H9 (cell line): ENCODE measurements around the gene SNAI3. TPM values are rescaled to one million over a fixed set of nuclear protein-coding genes. Genes with fewer than 3 reads are reported as not detected.

Source experiments
- DNase-seq: peaks from one replicate; pipeline ENCODE4 v3.0.0-alpha.2; 2017
- H2AFZ ChIP-seq: one replicate; pipeline ENCODE4 v1.6.1; 2013; ENCODE audit warnings: mild to moderate bottlenecking, low read length, control low read depth, moderate library complexity
- H2AK5ac ChIP-seq: 2 replicates; pipeline ENCODE4 v1.6.1; 2013; ENCODE audit warnings: low read length, control low read depth, mixed read lengths; ENCODE audit not compliant: insufficient read length
- H2BK120ac ChIP-seq: one replicate; pipeline ENCODE4 v1.6.1; 2013; ENCODE audit warnings: low read depth, mild to moderate bottlenecking, low read length, control low read depth, inconsistent platforms; ENCODE audit not compliant: poor library complexity, severe bottlenecking
- H2BK12ac ChIP-seq: 2 replicates; pipeline ENCODE4 v1.6.1; 2013; ENCODE audit warnings: low read length, control low read depth, mixed read lengths, low read depth; ENCODE audit not compliant: insufficient read length
- H2BK15ac ChIP-seq: 2 replicates; pipeline ENCODE4 v1.6.1; 2013; ENCODE audit warnings: low read depth, low read length, control low read depth
- H2BK20ac ChIP-seq: one replicate; pipeline ENCODE4 v1.6.1; 2013; ENCODE audit warnings: low read depth, mild to moderate bottlenecking, low read length, control low read depth, inconsistent platforms; ENCODE audit not compliant: poor library complexity, severe bottlenecking
- H2BK5ac ChIP-seq: 2 replicates; pipeline ENCODE4 v1.6.1; 2013; ENCODE audit warnings: low read length, control low read depth, mixed read lengths; ENCODE audit not compliant: insufficient read length
- H3K14ac ChIP-seq: 2 replicates; pipeline ENCODE4 v1.6.1; 2013; ENCODE audit warnings: low read length, control low read depth; ENCODE audit not compliant: insufficient read depth
- H3K18ac ChIP-seq: 2 replicates; pipeline ENCODE4 v1.6.1; 2013; ENCODE audit warnings: low read depth, mild to moderate bottlenecking, mixed read lengths, low read length, control low read depth; ENCODE audit not compliant: insufficient read length
- H3K23ac ChIP-seq: 2 replicates; pipeline ENCODE4 v1.6.1; 2013; ENCODE audit warnings: low read length, control low read depth, mixed read lengths, low read depth; ENCODE audit not compliant: insufficient read length
- H3K23me2 ChIP-seq: 2 replicates; pipeline ENCODE4 v1.6.1; 2013; ENCODE audit warnings: low read depth, mild to moderate bottlenecking, mixed read lengths, low read length, control low read depth; ENCODE audit not compliant: insufficient read length, poor library complexity, severe bottlenecking
- H3K27ac ChIP-seq: 2 replicates; pipeline ENCODE4 v1.5.1; 2013; ENCODE audit warnings: low read length, control low read depth, mixed read lengths, low read depth; ENCODE audit not compliant: insufficient read length
- H3K27me3 ChIP-seq: 2 replicates; pipeline ENCODE4 v1.6.1; 2013; ENCODE audit warnings: low read length, control low read depth, inconsistent platforms; ENCODE audit not compliant: insufficient read depth
- H3K4ac ChIP-seq: 2 replicates; pipeline ENCODE4 v1.6.1; 2013; ENCODE audit warnings: low read depth, mild to moderate bottlenecking, control low read depth, inconsistent platforms, low read length, moderate library complexity
- H3K4me1 ChIP-seq: 2 replicates; pipeline ENCODE4 v1.6.1; 2013; ENCODE audit warnings: low read length, control low read depth, inconsistent platforms; ENCODE audit not compliant: insufficient read depth
- H3K4me2 ChIP-seq: 2 replicates; pipeline ENCODE4 v1.6.1; 2013; ENCODE audit warnings: low read length, control low read depth, mixed read lengths; ENCODE audit not compliant: insufficient read length, insufficient read depth
- H3K56ac ChIP-seq: 2 replicates; pipeline ENCODE4 v1.6.1; 2013; ENCODE audit warnings: low read depth, mild to moderate bottlenecking, mixed read lengths, low read length, control low read depth; ENCODE audit not compliant: insufficient read length
- H3K79me1 ChIP-seq: 2 replicates; pipeline ENCODE4 v1.6.1; 2013; ENCODE audit warnings: low read depth, mild to moderate bottlenecking, moderate library complexity, low read length, control low read depth, inconsistent platforms; ENCODE audit not compliant: insufficient read depth, poor library complexity, severe bottlenecking
- H3K79me2 ChIP-seq: 2 replicates; pipeline ENCODE4 v1.6.1; 2013; ENCODE audit warnings: low read length, control low read depth, inconsistent platforms; ENCODE audit not compliant: insufficient read depth
- H3K9ac ChIP-seq: 2 replicates; pipeline ENCODE4 v1.6.1; 2013; ENCODE audit warnings: low read length, control low read depth, mixed read lengths; ENCODE audit not compliant: insufficient read length; ENCODE audit errors: extremely low read depth
- H3K9me3 ChIP-seq: one replicate; pipeline ENCODE4 v1.6.1; 2013; ENCODE audit warnings: low read depth, low read length, inconsistent platforms; ENCODE audit not compliant: control insufficient read depth
- H3T11ph ChIP-seq: one replicate; pipeline ENCODE4 v1.6.1; 2013; ENCODE audit warnings: mild to moderate bottlenecking, low read length, control low read depth, inconsistent platforms
- H4K20me1 ChIP-seq: one replicate; pipeline ENCODE4 v1.6.1; 2013; ENCODE audit not compliant: control insufficient read depth, insufficient read length, insufficient read depth
- H4K5ac ChIP-seq: 2 replicates; pipeline ENCODE4 v1.6.1; 2013; ENCODE audit warnings: low read depth, mild to moderate bottlenecking, mixed read lengths, low read length, control low read depth; ENCODE audit not compliant: insufficient read length
- H4K8ac ChIP-seq: replicated peaks from 2 replicates; pipeline ENCODE4 v1.6.1; 2013; ENCODE audit warnings: low read length, control low read depth, mixed read lengths, low read depth; ENCODE audit not compliant: insufficient read length
- H4K91ac ChIP-seq: 2 replicates; pipeline ENCODE4 v1.6.1; 2013; ENCODE audit warnings: low read depth, mild to moderate bottlenecking, moderate library complexity, mixed read lengths, low read length, control low read depth; ENCODE audit not compliant: insufficient read length
- H3K27ac Mint-ChIP-seq, 3 experiments: 2 replicates in 2 of 3; 3 replicates in 1 of 3; pipeline ENCODE4 v1.8.0; 2020 to 2021; ENCODE audit warnings: mixed read lengths in 3 of 3, mild to moderate bottlenecking in 1 of 3, moderate library complexity in 1 of 3
- H3K27me3 Mint-ChIP-seq: 2 replicates; pipeline ENCODE4 v1.8.0; 2021; ENCODE audit warnings: low read depth, mild to moderate bottlenecking, moderate library complexity, mixed read lengths
- H3K36me3 Mint-ChIP-seq, 3 experiments: 2 replicates in 2 of 3; 3 replicates in 1 of 3; pipeline ENCODE4 v1.8.0; 2020 to 2021; ENCODE audit warnings: low read depth in 3 of 3, mixed read lengths in 3 of 3; ENCODE audit not compliant: insufficient read depth in 1 of 3
- H3K4me1 Mint-ChIP-seq, 2 experiments: 2 replicates each; pipeline ENCODE4 v1.8.0; 2020; ENCODE audit warnings: mixed read lengths in 2 of 2
- H3K4me3 Mint-ChIP-seq, 2 experiments: 2 replicates in 1 of 2; 3 replicates in 1 of 2; pipeline ENCODE4 v1.8.0; 2020 to 2021; ENCODE audit warnings: mild to moderate bottlenecking in 2 of 2, mixed read lengths in 2 of 2, moderate library complexity in 1 of 2
- H3K9me3 Mint-ChIP-seq, 2 experiments: 2 replicates in 1 of 2; 3 replicates in 1 of 2; pipeline ENCODE4 v1.8.0; 2020; ENCODE audit warnings: mild to moderate bottlenecking in 2 of 2, mixed read lengths in 2 of 2, moderate library complexity in 1 of 2
- WGBS: extraction: QIAGEN DNeasy Blood & Tissue Kit; methylation state at CpG from one replicate; pipeline ENCODE4 v1.1.7; 2013; ENCODE audit warnings: missing lambda C conversion rate, low lambda C conversion rate, mixed read lengths; ENCODE audit not compliant: insufficient read length; ENCODE audit errors: extremely low coverage; 5-methylcytosine and 5-hydroxymethylcytosine counted together
- total RNA-seq: library from RNA; stranded (reverse); gene quantifications from 2 replicates; pipeline ENCODE4 v1.2.1, GENCODE V29; 2021
- TF ChIP-seq, protein P1 (sequence below): fragments of 200-600 bp; sonication (generic); conservative IDR thresholded peaks from 3 replicates; pipeline ENCODE4 v1.8.0; 2021; ENCODE audit warnings: antibody characterized with exemption, mild to moderate bottlenecking

SNAI3 gene
- total RNA-seq, 1 experiment from 2014 or later, result 3.2 TPM

DNA sequence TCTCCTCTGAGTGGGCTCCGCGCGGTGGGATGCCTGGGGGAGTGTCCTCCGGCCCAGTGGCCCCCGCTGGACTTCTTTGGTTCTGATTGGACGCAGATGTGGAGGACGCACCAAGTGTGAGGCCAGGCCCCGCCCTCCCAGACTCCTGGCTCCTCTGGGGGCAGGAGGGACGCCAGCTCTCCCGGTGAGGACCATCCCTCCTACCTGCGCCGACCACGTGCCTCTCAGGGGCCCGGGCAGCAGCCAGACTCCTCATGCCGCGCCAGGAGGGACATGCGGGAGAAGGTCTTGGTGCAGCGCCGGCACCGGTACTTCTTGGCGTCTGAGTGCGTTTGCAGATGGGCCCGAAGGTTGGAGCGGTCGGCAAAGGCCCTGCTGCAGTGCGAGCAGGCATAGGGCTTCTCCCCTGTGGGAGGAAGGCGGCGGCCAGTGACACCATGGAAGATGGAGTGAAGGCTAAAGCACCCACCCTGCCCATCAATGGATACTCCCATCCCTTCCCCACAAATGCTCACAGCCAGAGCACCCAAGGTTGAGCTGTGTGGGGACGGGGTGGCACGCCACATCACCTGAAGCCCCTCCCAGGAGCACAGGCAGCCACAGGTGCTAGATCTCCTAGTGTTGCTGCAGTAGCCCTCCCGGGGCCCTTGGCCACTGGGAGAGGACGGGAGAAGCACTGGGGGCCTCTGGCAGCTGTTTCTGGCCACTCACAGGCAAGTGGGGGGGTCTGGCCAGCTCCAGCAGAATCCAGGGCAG lies 7.9 kb downstream of the SNAI3 start:
- Histone ChIP-seq H3K23me2 (no peaks in the 10 kb centered on the region), H3T11ph (no peak overlapping the region), H3K9ac (no peak overlapping the region), H4K20me1 (no peaks in the 10 kb centered on the region), H2AFZ (no peak overlapping the region), H4K8ac (no peak overlapping the region), H2BK12ac (no peak overlapping the region), H3K23ac (no peak overlapping the region), H2AK5ac (no peak overlapping the region), H3K27me3 (no peaks in the 10 kb centered on the region), H3K9me3 (no peaks in the 10 kb centered on the region), H3K79me1 (no peaks in the 10 kb centered on the region), H4K91ac (no peak overlapping the region), H3K4me1 (no peaks in the 10 kb centered on the region), H3K4ac (no peak overlapping the region), H3K27ac (no peak overlapping the region), H2BK20ac (no peak overlapping the region), H2BK5ac (no peak overlapping the region), H3K56ac (no peak overlapping the region), H3K14ac (no peak overlapping the region), H3K18ac (no peak overlapping the region), H2BK120ac (no peak overlapping the region), H3K79me2 (no peaks in the 10 kb centered on the region), H3K4me2 (no peak overlapping the region), H2BK15ac (no peak overlapping the region), H4K5ac (no peak overlapping the region)
- peaks cover 0 to 9% (median 2%) of the 10 kb centered on the region in 3 experiments; a peak in 2 of 7 replicates for H3K36me3 Mint-ChIP-seq
- H3K27me3 Mint-ChIP-seq, result peaks cover 1% of the 10 kb centered on the region; the same call in 1 of the 2 replicates
- H3K27ac Mint-ChIP-seq, result no peak overlapping the region
- no CpG with 5 or more reads among the region's 32 CpGs for WGBS
- no peak overlapping the region for H3K4me3 Mint-ChIP-seq
- H3K9me3 Mint-ChIP-seq, result no peaks in the 10 kb centered on the region
- H3K4me1 Mint-ChIP-seq, result 0 out of 4 replicates have a peak, but pooled peaks cover 0 to 2% of the 10 kb centered on the region in 2 experiments
- DNase-seq, result peak; percentile 71
- TF ChIP-seq, protein P1, sequence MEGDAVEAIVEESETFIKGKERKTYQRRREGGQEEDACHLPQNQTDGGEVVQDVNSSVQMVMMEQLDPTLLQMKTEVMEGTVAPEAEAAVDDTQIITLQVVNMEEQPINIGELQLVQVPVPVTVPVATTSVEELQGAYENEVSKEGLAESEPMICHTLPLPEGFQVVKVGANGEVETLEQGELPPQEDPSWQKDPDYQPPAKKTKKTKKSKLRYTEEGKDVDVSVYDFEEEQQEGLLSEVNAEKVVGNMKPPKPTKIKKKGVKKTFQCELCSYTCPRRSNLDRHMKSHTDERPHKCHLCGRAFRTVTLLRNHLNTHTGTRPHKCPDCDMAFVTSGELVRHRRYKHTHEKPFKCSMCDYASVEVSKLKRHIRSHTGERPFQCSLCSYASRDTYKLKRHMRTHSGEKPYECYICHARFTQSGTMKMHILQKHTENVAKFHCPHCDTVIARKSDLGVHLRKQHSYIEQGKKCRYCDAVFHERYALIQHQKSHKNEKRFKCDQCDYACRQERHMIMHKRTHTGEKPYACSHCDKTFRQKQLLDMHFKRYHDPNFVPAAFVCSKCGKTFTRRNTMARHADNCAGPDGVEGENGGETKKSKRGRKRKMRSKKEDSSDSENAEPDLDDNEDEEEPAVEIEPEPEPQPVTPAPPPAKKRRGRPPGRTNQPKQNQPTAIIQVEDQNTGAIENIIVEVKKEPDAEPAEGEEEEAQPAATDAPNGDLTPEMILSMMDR, result no peak
